ENCODE data around the gene ANXA11. TPM values are rescaled to one million over a fixed set of nuclear protein-coding genes. Genes with fewer than 3 reads are reported as not detected.

ANXA11 gene
- total RNA-seq, 4 donors from 2014 or later, result 134 to 247 (median 219) TPM

DNA sequence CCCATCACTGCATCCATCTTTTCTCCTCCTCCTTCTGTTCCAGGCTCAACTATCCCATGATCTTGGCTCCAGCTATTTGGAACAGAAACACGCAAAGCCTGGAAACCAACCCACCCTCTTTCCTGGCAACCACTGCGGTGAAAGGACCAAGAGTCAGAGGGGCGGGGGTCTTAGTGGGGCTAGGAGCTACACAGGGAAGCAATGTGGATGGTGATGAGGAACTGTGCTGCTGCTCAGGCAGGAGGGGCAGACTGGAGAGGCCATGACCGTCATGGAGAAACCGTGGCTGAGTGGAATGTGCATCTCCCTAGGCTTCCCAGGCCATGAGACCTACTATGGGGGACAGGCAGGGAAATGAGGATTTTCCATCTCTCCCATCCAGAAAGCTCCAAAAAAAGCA is 47.2 kb downstream of the ANXA11 start:
- DNase-seq, result no peak
- H3K36me3 ChIP-seq, result peaks cover 0 to 57% (median 26%) of the 10 kb centered on the region in 4 donors
- peaks cover 8 to 27% (median 11%) of the 10 kb centered on the region in 4 donors for H3K4me1 ChIP-seq
- H3K9me3 ChIP-seq, result no peaks in the 10 kb centered on the region
- intact Hi-C loops (cut with DNase I; ENCODE audit: low total_unique reads) (loop anchor here (5.0 kb wide), 1 partner anchor 49 kb away; the partner anchor contains the start of gene ANXA11), in situ Hi-C loops (cut with MboI; ENCODE audit: low pct_ligation_motif_present in 1 of 4, low pct_unique_long_range_greater_than_20kb in 1 of 4, low sequenced_read_pairs in 3 of 4) (loop anchor here in 1 of 4 donors (10.0 kb wide), 1 partner anchor 57 kb away; no protein-coding TSS in a partner anchor)
- H3K4me3 ChIP-seq, result no peak overlapping the region
- TF ChIP-seq EP300 (IDR thresholded peaks at IDR 0.05; ENCODE audit: low read depth) (no peak), CTCF (IDR thresholded peaks at IDR 0.05) (no peak), POLR2A (IDR thresholded peaks at IDR 0.05) (no peak), POLR2AphosphoS5 (IDR thresholded peaks at IDR 0.05) (no peak)
- H3K27me3 ChIP-seq, result no peaks in the 10 kb centered on the region
- 60 to 77% methylated on average over 1 to 5 of the region's 5 CpGs for WGBS, 2 donors (ENCODE audit: low coverage in 1 of 2)
- peak overlapping the region; percentile 74 to 84 (median 76) for H3K27ac ChIP-seq

DNA sequence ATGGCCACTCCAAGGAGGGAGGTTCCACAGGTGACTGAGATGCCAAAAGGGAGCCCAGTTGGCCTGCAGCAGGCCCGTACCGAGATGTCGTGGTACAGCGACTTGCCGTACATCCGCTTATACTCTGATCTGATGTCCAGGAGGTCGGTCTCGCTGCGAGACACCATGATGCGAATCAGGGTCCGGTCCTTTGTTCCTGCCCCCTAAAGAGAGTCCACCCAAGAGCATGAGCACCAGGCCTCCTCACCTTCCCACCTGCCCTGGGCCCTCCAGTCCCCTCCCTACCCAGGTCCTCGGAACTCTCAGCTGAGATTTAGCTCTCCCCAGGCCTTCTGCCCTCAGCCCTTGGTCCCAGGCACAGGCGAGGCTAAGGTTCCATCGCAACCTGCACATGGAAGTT is 47.8 kb downstream of the ANXA11 start:
- H3K36me3 ChIP-seq, result peaks cover 0 to 52% (median 24%) of the 10 kb centered on the region in 4 donors
- WGBS, 2 donors (ENCODE audit: low coverage in 1 of 2), result 97 to 100% methylated on average over 1 to 14 of the region's 14 CpGs
- H3K9me3 ChIP-seq, result no peaks in the 10 kb centered on the region
- TF ChIP-seq EP300 (IDR thresholded peaks at IDR 0.05; ENCODE audit: low read depth) (no peak), POLR2AphosphoS5 (IDR thresholded peaks at IDR 0.05) (no peak), CTCF (IDR thresholded peaks at IDR 0.05) (no peak), POLR2A (IDR thresholded peaks at IDR 0.05) (no peak)
- H3K27me3 ChIP-seq, result no peaks in the 10 kb centered on the region
- DNase-seq, result no peak
- peaks cover 8 to 26% (median 10%) of the 10 kb centered on the region in 4 donors for H3K4me1 ChIP-seq
- in situ Hi-C loops (cut with MboI; ENCODE audit: low pct_ligation_motif_present in 1 of 4, low pct_unique_long_range_greater_than_20kb in 1 of 4, low sequenced_read_pairs in 3 of 4) (loop anchor here in 1 of 4 donors (10.0 kb wide), 1 partner anchor 57 kb away; no protein-coding TSS in a partner anchor), intact Hi-C loops (cut with DNase I; ENCODE audit: low total_unique reads) (loop anchor here (5.0 kb wide), 1 partner anchor 50 kb away; the partner anchor contains the start of gene ANXA11)
- peak overlapping the region; percentile 74 to 84 (median 76) for H3K27ac ChIP-seq
- H3K4me3 ChIP-seq, result no peak overlapping the region

DNA sequence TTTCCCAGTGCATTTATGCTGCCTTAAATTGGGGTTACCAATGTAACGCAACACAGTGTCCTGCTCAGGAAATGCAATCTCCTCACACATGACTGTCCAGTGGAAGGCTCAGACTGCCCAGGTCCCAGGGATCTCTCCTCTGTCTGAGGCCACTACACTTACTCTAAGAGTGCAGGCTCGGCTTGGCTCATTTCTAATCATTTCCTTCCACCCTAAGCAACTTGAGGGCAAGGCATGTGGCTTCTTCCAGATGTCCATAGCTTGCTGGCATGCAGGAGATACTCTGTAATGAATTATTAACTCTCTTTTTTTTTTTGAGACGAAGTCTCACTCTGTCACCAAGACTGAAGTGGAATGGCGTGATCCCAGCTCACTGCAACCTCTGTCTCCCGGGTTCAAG is 49.1 kb downstream of the ANXA11 start:
- Histone ChIP-seq H3K36me3 (peaks cover 0 to 42% (median 20%) of the 10 kb centered on the region in 4 donors), H3K27me3 (no peaks in the 10 kb centered on the region), H3K4me3 (no peak overlapping the region), H3K9me3 (no peaks in the 10 kb centered on the region), H3K27ac (peak overlapping the region in 3 of 4 donors; percentile 17 to 76 (median 56)), H3K4me1 (peaks cover 8 to 26% (median 10%) of the 10 kb centered on the region in 4 donors)
- in situ Hi-C loops (cut with MboI; ENCODE audit: low pct_ligation_motif_present in 1 of 4, low pct_unique_long_range_greater_than_20kb in 1 of 4, low sequenced_read_pairs in 3 of 4), result loop anchor here in 1 of 4 donors (10.0 kb wide), 1 partner anchor 59 kb away; no protein-coding TSS in a partner anchor
- TF ChIP-seq CTCF (IDR thresholded peaks at IDR 0.05), result no peak
- no peak for TF ChIP-seq EP300 (IDR thresholded peaks at IDR 0.05; ENCODE audit: low read depth)
- no peak for TF ChIP-seq POLR2A (IDR thresholded peaks at IDR 0.05)
- TF ChIP-seq POLR2AphosphoS5 (IDR thresholded peaks at IDR 0.05), result no peak
- no peak for DNase-seq
- WGBS, 2 donors (ENCODE audit: low coverage in 1 of 2), result 78 to 85% methylated on average over 5 of the region's 5 CpGs
- intact Hi-C loops (cut with DNase I; ENCODE audit: low total_unique reads), result loop anchor here (5.0 kb wide), 1 partner anchor 51 kb away; the partner anchor contains the start of gene ANXA11

DNA sequence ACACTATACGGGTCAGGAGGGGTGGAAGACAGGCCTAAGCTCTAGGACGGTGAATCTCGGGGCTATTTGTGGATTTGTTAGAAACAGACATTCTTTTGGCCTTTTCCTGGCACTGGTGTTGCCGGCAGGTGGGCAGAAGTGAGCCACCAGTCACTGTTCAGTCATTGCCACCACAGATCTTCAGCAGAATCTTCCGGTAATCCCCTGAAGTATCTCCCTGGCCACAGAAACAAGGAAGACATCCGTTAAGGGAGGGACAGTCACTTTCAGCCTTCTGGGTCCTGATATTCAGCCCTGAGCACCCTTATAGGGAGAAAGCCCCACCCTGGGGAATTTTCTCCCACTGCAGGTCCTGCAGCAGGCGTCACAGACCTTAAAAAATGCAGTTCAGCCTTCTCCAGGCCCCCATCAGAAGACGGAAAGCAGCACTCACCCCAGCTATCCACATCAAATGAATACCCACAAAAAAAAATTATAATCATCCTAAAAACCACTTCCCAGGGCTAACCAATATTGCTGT is 49.6 kb downstream of the ANXA11 start:
- intact Hi-C loops (cut with DNase I; ENCODE audit: low total_unique reads), result loop anchor here (5.0 kb wide), 1 partner anchor 52 kb away; the partner anchor contains the start of gene ANXA11
- Histone ChIP-seq H3K36me3 (peaks cover 0 to 42% (median 20%) of the 10 kb centered on the region in 4 donors), H3K9me3 (no peaks in the 10 kb centered on the region), H3K27ac (peak overlapping the region; percentile 17 to 76 (median 38)), H3K4me1 (peaks cover 8 to 28% (median 10%) of the 10 kb centered on the region in 4 donors), H3K27me3 (no peaks in the 10 kb centered on the region), H3K4me3 (no peak overlapping the region)
- WGBS, 2 donors (ENCODE audit: low coverage in 1 of 2), result 85 to 100% methylated on average over 1 to 8 of the region's 8 CpGs
- no peak for DNase-seq
- no peak for TF ChIP-seq CTCF (IDR thresholded peaks at IDR 0.05)
- TF ChIP-seq EP300 (IDR thresholded peaks at IDR 0.05; ENCODE audit: low read depth), result no peak
- no peak for TF ChIP-seq POLR2AphosphoS5 (IDR thresholded peaks at IDR 0.05)
- no peak for TF ChIP-seq POLR2A (IDR thresholded peaks at IDR 0.05)
- in situ Hi-C loops (cut with MboI; ENCODE audit: low pct_ligation_motif_present in 1 of 4, low pct_unique_long_range_greater_than_20kb in 1 of 4, low sequenced_read_pairs in 3 of 4), result loop anchor here in 1 of 4 donors (10.0 kb wide), 1 partner anchor 59 kb away; no protein-coding TSS in a partner anchor
